GM18858 (cell line): ENCODE results near the gene NSG2.
"Not testable (repeated sequence)": the region's sequence is repeated elsewhere in the genome, so short reads cannot be mapped to it uniquely, and the experiment has no call there.

ENCODE experiments used
- ATAC-seq: cut with Tn5 transposase; IDR thresholded peaks from one replicate; pipeline ENCODE4 v1.9.1; 2021; ENCODE audit not compliant: unreplicated experiment

Gene NSG2

DNA sequence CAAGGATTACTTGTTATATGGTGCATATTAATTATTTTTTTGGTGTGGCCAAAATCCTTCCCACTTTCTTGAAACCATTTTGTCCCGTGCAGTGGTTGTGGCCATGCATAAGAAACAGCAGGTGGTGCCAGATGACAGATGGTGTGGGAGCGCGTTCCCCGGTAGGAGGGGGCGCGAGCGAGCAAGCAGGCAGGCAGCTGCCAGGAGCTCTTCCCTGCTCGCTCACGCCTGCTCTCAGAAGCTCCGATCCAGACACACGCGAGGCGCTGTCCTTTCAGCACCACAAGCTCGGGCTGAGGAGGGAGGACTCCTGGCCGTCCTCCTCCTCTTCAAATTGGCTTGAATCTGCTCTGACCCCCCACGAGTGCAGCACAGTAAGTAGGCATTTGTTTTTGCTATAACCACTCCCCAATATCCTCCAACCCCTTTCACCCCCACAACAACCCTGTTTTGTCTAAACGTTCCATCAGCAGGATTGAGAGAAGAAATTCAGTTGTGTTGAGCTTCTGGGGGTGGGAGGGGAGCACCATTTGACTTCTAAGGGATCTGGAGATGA, at the start of gene NSG2:
NSG2 (plus strand) TSS at position 237 of the 556 bp plus-strand sequence. CDS start 1,050 bp downstream, outside the sequence.
- ATAC-seq: no peak

GRCh38 chr5:173997331-173997730, 48.2 kb upstream of the NSG2 start:
- ATAC-seq: no peak

- ATAC-seq: no peak
Measured at GRCh38 chr5:173998531-173998930, 47.0 kb upstream of the NSG2 start.

- no peak for ATAC-seq
Measured at GRCh38 chr5:174000076-174000475, 45.4 kb upstream of the NSG2 start.

GRCh38 chr5:174003795-174004194, 41.7 kb upstream of the NSG2 start:
- ATAC-seq: no peak

DNA sequence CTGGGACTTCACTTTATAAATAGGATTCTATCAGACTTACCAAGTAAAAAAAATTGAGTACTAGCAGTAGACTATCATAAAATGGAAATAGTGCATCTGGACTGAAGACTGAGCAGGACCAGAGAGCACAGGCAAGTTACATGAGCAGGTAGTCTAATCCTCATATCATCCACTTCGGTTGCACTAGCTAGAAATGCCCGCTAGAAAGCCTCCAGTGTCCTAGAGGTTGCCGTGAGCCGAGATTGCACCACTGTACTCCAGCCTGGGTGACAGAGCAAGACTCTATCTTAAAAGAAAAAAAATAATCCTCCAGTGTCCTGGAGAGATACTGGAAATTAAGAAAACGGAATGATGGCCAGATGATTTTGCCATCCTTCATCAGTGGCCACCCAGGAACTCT, 36.6 kb upstream of the NSG2 start:
- ATAC-seq: no peak

DNA sequence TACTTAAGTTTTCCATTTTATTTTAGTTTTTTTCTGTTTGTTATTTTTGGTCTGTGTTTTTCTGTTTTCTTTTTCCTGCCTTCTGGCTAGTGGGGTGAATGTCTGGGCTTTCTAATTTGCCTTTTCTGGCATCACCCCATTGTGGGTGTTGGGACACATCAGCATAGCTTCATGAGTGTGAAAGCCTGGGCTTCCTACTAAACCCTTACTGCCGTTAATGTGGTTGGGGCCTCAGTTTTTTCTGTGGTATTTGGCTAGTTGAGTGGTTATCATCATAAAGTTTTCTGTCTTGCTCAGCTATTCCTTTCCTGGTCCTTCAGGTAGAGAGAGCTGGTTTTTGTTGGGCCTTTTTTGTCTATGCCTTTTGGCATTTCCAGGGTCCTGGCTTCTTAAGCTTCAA, 35.1 kb upstream of the NSG2 start:
- no peak for ATAC-seq

DNA sequence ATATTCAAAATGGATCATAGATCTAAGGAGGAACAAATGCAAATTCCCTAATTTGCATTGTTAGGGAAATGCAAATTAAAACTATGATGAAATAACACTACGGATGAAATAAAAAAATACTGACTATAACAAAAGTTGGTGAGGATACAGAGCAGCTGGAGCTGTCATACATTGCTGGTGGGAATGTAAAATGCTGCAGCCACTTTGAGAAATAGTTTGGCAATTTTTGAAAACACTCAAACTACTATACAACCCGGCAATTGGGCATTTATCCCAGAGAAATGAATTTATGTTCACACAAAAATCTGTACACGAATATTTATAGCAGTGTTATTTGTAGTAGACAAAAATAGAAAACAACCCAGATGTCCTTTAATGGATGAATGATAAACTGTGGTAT, 34.1 kb upstream of the NSG2 start:
- ATAC-seq: no peak

DNA sequence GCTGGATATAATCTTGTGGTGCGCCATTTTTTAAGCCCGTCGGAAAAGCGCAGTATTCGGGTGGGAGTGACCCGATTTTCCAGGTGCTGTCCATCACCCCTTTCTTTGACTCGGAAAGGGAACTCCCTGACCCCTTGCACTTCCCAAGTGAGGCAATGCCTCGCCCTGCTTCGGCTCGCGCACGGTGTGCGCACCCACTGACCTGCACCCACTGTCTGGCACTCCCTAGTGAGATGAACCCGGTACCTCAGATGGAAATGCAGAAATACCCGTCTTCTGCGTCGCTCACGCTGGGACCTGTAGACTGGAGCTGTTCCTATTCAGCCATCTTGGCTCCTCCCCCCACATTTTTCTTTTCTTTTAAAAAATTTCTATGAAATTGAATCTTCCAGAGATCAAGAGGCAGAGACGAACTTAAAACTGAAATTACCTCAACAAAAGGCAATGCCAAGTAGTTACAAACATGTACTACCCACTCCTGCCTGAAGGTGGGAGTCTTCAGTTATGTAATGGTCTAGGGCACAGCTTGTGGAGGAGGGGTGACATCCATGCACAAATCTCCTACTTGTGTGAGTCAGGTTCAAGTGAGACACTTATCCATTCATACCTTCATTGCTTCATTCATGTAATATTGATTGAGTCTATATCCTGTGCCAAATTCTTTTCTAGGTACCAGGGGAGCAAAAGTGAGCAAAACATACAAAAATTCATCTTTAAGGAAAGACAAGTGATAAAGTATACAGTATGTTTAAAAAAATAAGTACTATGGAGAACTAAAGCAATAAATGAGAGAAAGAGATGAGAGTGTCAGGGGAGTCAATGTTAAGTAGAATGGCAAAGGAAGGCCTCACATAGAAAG, 25.2 kb upstream of the NSG2 start:
- ATAC-seq: not testable (repeated sequence)

DNA sequence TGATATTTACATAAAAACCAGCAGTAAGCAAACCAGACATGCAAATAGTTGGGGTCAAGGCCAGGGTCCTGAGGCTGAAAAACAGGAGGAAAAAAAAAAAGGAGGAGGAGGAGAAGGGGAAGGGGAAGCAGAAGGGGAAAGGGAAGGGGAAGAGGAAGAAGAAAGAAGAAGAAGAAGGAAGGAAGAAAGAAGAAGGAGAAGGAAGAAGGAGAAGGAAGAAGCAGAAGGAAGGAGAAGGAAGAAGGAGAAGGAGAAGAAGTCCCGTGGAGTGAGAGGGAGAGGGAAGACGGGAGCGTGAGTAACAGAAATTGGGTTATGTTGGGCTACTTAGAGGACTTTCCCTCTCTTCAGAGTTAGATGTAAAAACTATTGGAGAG, 24.6 kb upstream of the NSG2 start:
- ATAC-seq: no peak

DNA sequence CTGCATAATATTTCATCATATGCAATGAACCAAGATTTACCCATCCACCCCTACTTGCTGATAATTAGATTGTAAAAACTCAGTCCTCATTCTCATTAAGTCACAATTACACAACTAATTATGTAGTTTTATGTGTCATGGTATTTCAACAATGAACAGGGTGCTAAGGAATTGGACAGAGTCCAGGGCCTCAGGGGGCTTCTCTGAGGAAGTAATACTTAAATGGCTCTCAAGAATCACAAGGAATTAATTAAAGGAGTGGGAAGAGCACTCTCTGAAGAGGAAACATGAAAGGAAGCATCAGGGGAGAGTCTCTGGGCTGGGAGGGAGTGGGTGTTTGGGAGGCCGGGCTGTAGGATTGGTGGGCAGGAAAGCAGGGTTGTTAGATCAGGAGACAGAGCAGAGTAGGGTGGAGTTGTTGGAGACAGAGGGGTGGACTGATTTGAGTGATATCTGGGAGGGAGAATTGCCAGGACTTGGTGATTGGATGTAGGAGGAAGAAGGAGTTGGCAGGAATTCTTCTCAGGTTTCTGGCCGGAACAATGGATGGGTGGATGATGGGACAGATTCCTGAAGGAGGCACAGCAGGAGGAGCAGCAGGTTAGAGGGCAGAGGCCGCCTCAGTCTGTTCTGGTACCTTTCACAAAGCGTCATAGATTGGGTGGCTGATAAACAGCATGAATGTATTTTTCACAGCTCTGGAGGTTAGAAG, 23.0 kb upstream of the NSG2 start:
- no peak for ATAC-seq

GRCh38 chr5:174030286-174030685, 15.2 kb upstream of the NSG2 start:
- no peak for ATAC-seq

- ATAC-seq: no peak
Measured at GRCh38 chr5:174044466-174045254, 846 bp upstream of the NSG2 start.

DNA sequence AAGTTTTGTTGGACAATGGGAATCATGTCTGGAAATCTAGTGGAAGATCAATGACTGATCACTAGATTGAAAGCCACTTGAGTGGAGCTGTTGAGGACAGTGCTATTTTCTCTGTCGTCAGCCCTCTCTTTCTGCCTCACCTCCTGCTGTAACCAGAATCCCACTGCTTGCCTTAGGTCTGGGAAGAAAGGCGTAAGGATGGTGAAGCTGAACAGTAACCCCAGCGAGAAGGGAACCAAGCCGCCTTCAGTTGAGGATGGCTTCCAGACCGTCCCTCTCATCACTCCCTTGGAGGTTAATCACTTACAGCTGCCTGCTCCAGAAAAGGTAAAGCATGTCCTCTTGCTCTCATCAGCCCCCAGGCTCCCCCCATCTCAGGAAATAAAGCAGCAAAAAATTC, 1.1 kb downstream of the NSG2 start:
- no peak for ATAC-seq

- no peak for ATAC-seq
Measured at GRCh38 chr5:174047472-174048099, 2.1 kb downstream of the NSG2 start.

DNA sequence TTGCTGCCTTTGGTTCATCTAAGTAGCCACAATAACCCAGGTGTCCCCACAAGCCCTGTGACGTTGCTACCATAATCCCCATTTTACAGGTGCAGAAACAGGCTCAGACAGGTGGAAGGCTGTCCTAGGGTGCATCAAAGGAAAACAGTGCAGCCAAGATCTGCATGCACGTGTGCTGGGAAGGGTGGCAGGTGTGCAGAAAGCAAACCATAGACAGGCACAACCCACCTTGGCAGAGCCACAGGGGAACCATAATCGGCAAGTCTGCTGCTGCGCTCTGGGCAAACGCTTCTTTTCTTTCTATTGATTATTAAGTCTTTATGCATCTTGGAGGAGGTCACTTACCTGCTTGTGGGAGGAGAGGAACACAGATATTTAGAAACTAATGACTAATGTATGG, 7.1 kb downstream of the NSG2 start:
- ATAC-seq: no peak

DNA sequence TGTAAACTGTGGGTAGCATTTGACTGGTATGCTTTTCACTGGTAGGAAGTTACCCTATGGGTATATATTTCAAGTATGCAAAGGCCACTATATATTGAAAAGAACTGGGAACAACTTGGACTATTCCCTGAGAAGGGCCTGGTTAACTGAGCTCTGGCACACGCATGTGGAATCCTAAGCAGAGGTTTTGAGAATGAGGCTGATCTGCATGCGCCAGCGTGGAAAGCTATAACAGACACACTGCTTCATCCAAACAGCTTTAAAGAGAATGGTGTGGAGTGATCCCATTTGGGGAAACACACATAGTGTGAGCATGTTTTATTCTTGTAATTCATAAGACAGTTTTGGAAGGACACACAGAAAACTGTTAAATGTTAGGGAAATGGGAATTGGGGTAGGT, 8.4 kb downstream of the NSG2 start:
- no peak for ATAC-seq

DNA sequence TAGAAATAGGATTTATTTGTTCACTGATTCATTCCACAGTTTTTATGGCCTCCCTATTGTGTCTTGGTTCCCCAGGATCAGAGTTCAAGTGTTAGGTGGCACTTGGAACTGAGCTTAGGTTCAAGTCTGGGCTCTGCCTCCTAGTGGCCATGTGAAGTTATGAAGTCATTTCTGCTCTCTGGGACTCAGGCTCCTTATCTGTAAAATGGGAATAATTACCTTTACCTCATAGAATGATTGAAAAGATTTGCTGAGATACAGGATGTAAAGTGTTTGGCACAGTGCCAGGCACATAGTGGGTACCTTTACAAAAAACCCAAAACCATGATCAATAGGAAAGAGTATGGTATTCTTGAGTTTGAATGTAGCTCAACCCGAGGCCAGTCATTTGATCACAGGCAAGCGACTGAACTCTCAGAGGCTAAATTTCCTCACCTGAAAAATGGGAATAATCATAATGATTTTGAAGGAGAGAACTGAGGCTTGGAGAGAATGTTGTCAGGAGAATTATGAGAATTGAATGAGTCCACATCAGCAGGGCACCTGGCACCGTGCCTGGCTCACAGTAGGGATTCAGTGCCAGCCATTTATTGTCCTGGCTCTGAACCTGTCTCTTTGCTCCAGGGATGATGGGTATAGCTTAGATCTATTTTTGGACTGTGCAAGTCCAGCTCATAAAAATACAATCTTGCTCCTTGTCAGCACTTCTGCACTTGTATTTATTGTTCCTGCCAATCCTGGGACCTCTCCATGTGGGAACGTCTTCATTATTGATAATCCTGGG, 10.8 kb downstream of the NSG2 start:
- no peak for ATAC-seq

- ATAC-seq: no peak
Measured at GRCh38 chr5:174057206-174057605, 11.7 kb downstream of the NSG2 start.
